OCI-LY7 (cell line): ENCODE results near the gene RASSF10. TPM values are rescaled to one million over a fixed set of nuclear protein-coding genes. Genes with fewer than 3 reads are reported as not detected.

Experiments
- BruUV-seq: library from RNA; stranded (reverse); fragments of 400-500 nt; replicated peaks from 2 replicates; lab custom pipeline; 2021; lab: Mats Ljungman, UMichigan
- CTCF ChIA-PET: fragments of 300-600 bp; sonication (Branson Sonifier 250); formaldehyde crosslinking; loops from one replicate; lab custom pipeline; 2022; ENCODE audit warnings: antibody characterized with exemption; ENCODE audit not compliant: unreplicated experiment; lab: Charles Lee
- POLR2A ChIA-PET: fragments of 300-600 bp; sonication (Branson Sonifier 250); formaldehyde crosslinking; loops from one replicate; lab custom pipeline; 2022; ENCODE audit warnings: antibody characterized with exemption; lab: Charles Lee
- DNase-seq: peaks from one replicate; pipeline ENCODE4 v3.0.0-alpha.2; 2015; ENCODE audit warnings: low spot score
- H2AFZ ChIP-seq: fragments of 200-600 bp; sonication (generic), shearing (Covaris generic); 2 replicates; pipeline ENCODE4 v1.6.1; 2014; ENCODE audit warnings: mild to moderate bottlenecking, antibody characterized with exemption, low read length, moderate library complexity
- H3K27ac ChIP-seq: fragments of 200-600 bp; sonication (generic); 2 replicates; pipeline ENCODE4 v1.5.1; 2014; ENCODE audit warnings: mixed run types, low read depth, mild to moderate bottlenecking, moderate library complexity, low read length, inconsistent platforms; ENCODE audit not compliant: poor library complexity, severe bottlenecking
- H3K36me3 ChIP-seq: fragments of 200-600 bp; sonication (generic); 2 replicates; pipeline ENCODE4 v1.6.1; 2014; ENCODE audit warnings: mild to moderate bottlenecking, antibody characterized with exemption, low read length, moderate library complexity, mixed read lengths; ENCODE audit not compliant: insufficient read depth
- H3K4me1 ChIP-seq: fragments of 200-600 bp; sonication (generic); 2 replicates; pipeline ENCODE4 v1.5.1; 2014; ENCODE audit warnings: mild to moderate bottlenecking, low read length; ENCODE audit not compliant: insufficient read depth, poor library complexity, severe bottlenecking
- H3K4me2 ChIP-seq: fragments of 200-600 bp; sonication (generic); 2 replicates; pipeline ENCODE4 v1.6.1; 2014; ENCODE audit warnings: mild to moderate bottlenecking, low read length
- H3K4me3 ChIP-seq: fragments of 200-600 bp; sonication (generic); 2 replicates; pipeline ENCODE4 v1.5.1; 2014; ENCODE audit warnings: mild to moderate bottlenecking, low read depth, low read length; ENCODE audit not compliant: poor library complexity, severe bottlenecking
- H3K79me2 ChIP-seq: fragments of 200-600 bp; sonication (generic); 2 replicates; pipeline ENCODE4 v1.6.1; 2016; ENCODE audit warnings: low read depth, mild to moderate bottlenecking, low read length, moderate library complexity, mixed read lengths; ENCODE audit not compliant: insufficient read depth
- H3K9me2 ChIP-seq: fragments of 200-600 bp; sonication (generic); 2 replicates; pipeline ENCODE4 v1.6.1; 2016; ENCODE audit warnings: mild to moderate bottlenecking, low read length, mixed read lengths; ENCODE audit not compliant: insufficient read depth
- H3K9me3 ChIP-seq: fragments of 200-600 bp; sonication (generic); 2 replicates; pipeline ENCODE4 v1.6.1; 2014; ENCODE audit warnings: mild to moderate bottlenecking, mixed run types, low read length, mixed read lengths
- H4K20me1 ChIP-seq: fragments of 200-600 bp; sonication (generic); 2 replicates; pipeline ENCODE4 v1.6.1; 2014; ENCODE audit warnings: mild to moderate bottlenecking, antibody characterized with exemption, low read length, moderate library complexity, mixed read lengths; ENCODE audit not compliant: insufficient read depth
- EZH2phosphoT487 ChIP-seq: fragments of 200-600 bp; sonication (generic); IDR thresholded peaks from 2 replicates; pipeline ENCODE4 v1.6.1; 2018; ENCODE audit warnings: low read depth, borderline replicate concordance, mild to moderate bottlenecking, mixed run types, antibody characterized with exemption, low read length, moderate library complexity, mixed read lengths
- intact Hi-C: fragments of 100-400 bp; cut with micrococcal nuclease; formaldehyde crosslinking; loops from one replicate; pipeline ENCODE4 v1.10.0; 2022; ENCODE audit not compliant: unreplicated experiment
- total RNA-seq, 2 experiments: library from RNA; depleted of rRNA in 1 of 2; stranded (reverse); fragments of >200 nt in 1 of 2; shearing (Covaris generic) in 1 of 2; gene quantifications; 2 replicates each; pipeline ENCODE4 v1.2.3, GENCODE V29; 2014 to 2022
- TF ChIP-seq, protein P1 (sequence below): fragments of 200-600 bp; sonication (generic); conservative IDR thresholded peaks from 2 replicates; pipeline ENCODE4 v1.5.1; 2014; ENCODE audit warnings: mild to moderate bottlenecking, antibody characterized with exemption, low read length, moderate library complexity, mixed read lengths

Gene RASSF10
- total RNA-seq, 2 experiments from 2014 or later: not detected

DNA sequence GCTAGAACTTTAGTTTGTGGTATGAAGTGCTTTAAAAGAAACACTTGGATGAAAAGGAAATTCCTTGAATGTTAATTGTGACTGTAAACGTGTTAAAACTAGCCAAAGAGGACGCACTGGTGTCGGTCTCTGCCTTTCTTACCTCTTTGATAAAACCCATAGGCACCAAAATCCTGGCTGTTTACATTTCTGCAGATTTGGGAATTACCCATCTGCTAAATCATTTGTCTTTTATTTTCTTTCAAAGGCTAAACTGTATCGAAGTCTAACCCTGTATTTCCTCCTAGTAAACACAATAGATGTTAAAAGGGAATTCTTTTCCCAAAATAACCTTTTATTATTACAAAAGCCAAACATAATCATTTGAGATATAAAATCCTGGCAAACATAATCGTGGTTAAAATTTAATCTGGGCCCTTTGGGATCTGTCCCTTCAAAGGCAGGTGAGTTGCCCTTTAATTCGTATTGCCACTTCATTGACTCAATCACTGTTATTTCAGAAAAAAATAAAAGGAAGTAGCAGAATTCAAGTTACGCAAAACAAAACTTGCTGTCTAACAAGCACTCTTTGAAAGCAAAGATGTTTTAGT is 2.4 kb downstream of the RASSF10 start:
- TF ChIP-seq, protein P1, sequence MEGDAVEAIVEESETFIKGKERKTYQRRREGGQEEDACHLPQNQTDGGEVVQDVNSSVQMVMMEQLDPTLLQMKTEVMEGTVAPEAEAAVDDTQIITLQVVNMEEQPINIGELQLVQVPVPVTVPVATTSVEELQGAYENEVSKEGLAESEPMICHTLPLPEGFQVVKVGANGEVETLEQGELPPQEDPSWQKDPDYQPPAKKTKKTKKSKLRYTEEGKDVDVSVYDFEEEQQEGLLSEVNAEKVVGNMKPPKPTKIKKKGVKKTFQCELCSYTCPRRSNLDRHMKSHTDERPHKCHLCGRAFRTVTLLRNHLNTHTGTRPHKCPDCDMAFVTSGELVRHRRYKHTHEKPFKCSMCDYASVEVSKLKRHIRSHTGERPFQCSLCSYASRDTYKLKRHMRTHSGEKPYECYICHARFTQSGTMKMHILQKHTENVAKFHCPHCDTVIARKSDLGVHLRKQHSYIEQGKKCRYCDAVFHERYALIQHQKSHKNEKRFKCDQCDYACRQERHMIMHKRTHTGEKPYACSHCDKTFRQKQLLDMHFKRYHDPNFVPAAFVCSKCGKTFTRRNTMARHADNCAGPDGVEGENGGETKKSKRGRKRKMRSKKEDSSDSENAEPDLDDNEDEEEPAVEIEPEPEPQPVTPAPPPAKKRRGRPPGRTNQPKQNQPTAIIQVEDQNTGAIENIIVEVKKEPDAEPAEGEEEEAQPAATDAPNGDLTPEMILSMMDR: no peak
- TF ChIP-seq EZH2phosphoT487: no peak
- no TSS peak for BruUV-seq
- Histone ChIP-seq H3K27ac (no peak overlapping the region), H3K36me3 (no peaks in the 10 kb centered on the region), H3K4me3 (no peak overlapping the region), H3K9me3 (no peaks in the 10 kb centered on the region), H4K20me1 (no peaks in the 10 kb centered on the region), H3K79me2 (no peaks in the 10 kb centered on the region), H3K4me1 (no peaks in the 10 kb centered on the region), H2AFZ (no peak overlapping the region), H3K9me2 (no peaks in the 10 kb centered on the region), H3K4me2 (no peak overlapping the region)
- ChIA-PET POLR2A (no interaction called here), CTCF (no interaction called here)
- intact Hi-C loops: no loop called here
- no peak for DNase-seq

- Histone ChIP-seq H3K27ac (no peak overlapping the region), H3K36me3 (no peaks in the 10 kb centered on the region), H3K9me2 (no peaks in the 10 kb centered on the region), H3K4me3 (no peak overlapping the region), H3K9me3 (no peaks in the 10 kb centered on the region), H4K20me1 (no peaks in the 10 kb centered on the region), H3K4me1 (no peaks in the 10 kb centered on the region), H2AFZ (no peak overlapping the region), H3K79me2 (no peaks in the 10 kb centered on the region), H3K4me2 (no peak overlapping the region)
- no peak for TF ChIP-seq EZH2phosphoT487
- TF ChIP-seq, protein P1: no peak
- ChIA-PET POLR2A (no interaction called here), CTCF (no interaction called here)
- no peak for DNase-seq
- BruUV-seq: no TSS peak
- intact Hi-C loops: no loop called here
Observed at GRCh38 chr11:13012056-13012661, 3.0 kb downstream of the RASSF10 start.

DNA sequence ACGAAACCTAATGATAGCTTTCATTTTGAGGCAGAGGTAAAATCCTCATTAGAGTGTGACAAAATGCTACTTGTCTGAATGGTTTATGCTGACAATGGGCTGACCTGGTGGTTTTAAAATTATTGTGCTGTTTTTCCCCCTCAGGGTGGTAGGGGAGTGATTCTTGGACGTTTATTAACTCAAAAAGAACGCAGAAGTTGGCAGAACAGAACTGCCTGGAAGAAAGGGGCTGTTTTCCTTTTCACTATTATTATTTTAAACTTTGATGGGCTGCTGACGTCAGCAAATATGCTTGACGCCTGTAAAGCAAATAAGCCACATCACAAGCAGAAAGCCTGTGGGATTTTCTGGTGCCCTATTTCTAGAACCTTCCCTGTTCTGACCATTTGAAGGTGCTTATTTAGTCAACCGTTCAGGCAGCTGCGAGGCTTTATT is 4.0 kb downstream of the RASSF10 start:
- no peaks in the 10 kb centered on the region for H3K9me3 ChIP-seq
- no peaks in the 10 kb centered on the region for H3K79me2 ChIP-seq
- no peaks in the 10 kb centered on the region for H4K20me1 ChIP-seq
- no peak overlapping the region for H2AFZ ChIP-seq
- no peaks in the 10 kb centered on the region for H3K9me2 ChIP-seq
- H3K4me3 ChIP-seq: no peak overlapping the region
- POLR2A ChIA-PET: no interaction called here
- TF ChIP-seq EZH2phosphoT487: no peak
- TF ChIP-seq, protein P1: no peak
- CTCF ChIA-PET: no interaction called here
- H3K4me1 ChIP-seq: no peaks in the 10 kb centered on the region
- no peak for DNase-seq
- no peaks in the 10 kb centered on the region for H3K36me3 ChIP-seq
- H3K27ac ChIP-seq: no peak overlapping the region
- no peak overlapping the region for H3K4me2 ChIP-seq
- intact Hi-C loops: no loop called here
- BruUV-seq: no TSS peak
